IMR-90 (cell line): ENCODE data around the gene MTF1. TPM values are rescaled to one million over a fixed set of nuclear protein-coding genes. Genes with fewer than 3 reads are reported as not detected.

ENCODE experiments used
- ATAC-seq: fragments of 200-7000 bp; cut with Tn5 transposase; 2 replicates; pipeline ENCODE4 v1.9.1; 2020; ENCODE audit warnings: low read depth, mild to moderate bottlenecking, moderate library complexity
- BruUV-seq: library from RNA; stranded (reverse); fragments of 400-500 nt; replicated peaks from 2 replicates; lab custom pipeline; 2021; lab: Mats Ljungman, UMichigan
- CTCF ChIA-PET: fragments of 300-600 bp; formaldehyde crosslinking; extraction: SDS; loops from one replicate; lab custom pipeline; 2021; ENCODE audit warnings: antibody characterized with exemption; lab: Yijun Ruan, JAX
- POLR2A ChIA-PET: fragments of 300-600 bp; sonication (Branson Sonifier 250); formaldehyde crosslinking; loops from one replicate; lab custom pipeline; 2022; ENCODE audit warnings: antibody characterized with exemption; ENCODE audit not compliant: unreplicated experiment; lab: Charles Lee
- DNase-seq: peaks from one replicate; pipeline ENCODE4 v3.0.0; 2013
- H2AFZ ChIP-seq: replicated peaks from 2 replicates; pipeline ENCODE3; 2013; ENCODE audit warnings: low read length, mild to moderate bottlenecking; ENCODE audit not compliant: poor library complexity
- H2AK5ac ChIP-seq: 2 replicates; pipeline ENCODE4 v1.6.1; 2013; ENCODE audit warnings: low read depth, low read length, inconsistent platforms
- H2AK9ac ChIP-seq: replicated peaks from 2 replicates; pipeline ENCODE3; 2013; ENCODE audit warnings: mild to moderate bottlenecking, low read depth, low read length, moderate library complexity; ENCODE audit not compliant: poor library complexity
- H2BK120ac ChIP-seq: 2 replicates; pipeline ENCODE4 v1.6.1; 2013; ENCODE audit warnings: low read depth, low read length, inconsistent platforms
- H2BK15ac ChIP-seq: 3 replicates; pipeline ENCODE4 v1.6.1; 2013; ENCODE audit warnings: low read depth, low read length, inconsistent platforms
- H2BK20ac ChIP-seq: 2 replicates; pipeline ENCODE4 v1.6.1; 2013; ENCODE audit warnings: low read depth, mild to moderate bottlenecking, inconsistent platforms, low read length, moderate library complexity
- H2BK5ac ChIP-seq: 2 replicates; pipeline ENCODE4 v1.6.1; 2013; ENCODE audit warnings: mild to moderate bottlenecking, low read depth, low read length, inconsistent platforms; ENCODE audit not compliant: poor library complexity, severe bottlenecking
- H3K14ac ChIP-seq: replicated peaks from 2 replicates; pipeline ENCODE4 v1.6.1; 2013; ENCODE audit warnings: low read depth, low read length, inconsistent platforms
- H3K18ac ChIP-seq: 2 replicates; pipeline ENCODE4 v1.6.1; 2013; ENCODE audit warnings: low read depth, low read length, control low read depth
- H3K23ac ChIP-seq: 2 replicates; pipeline ENCODE4 v1.6.1; 2013; ENCODE audit warnings: low read depth, low read length, inconsistent platforms
- H3K27ac ChIP-seq: 2 replicates; pipeline ENCODE4 v1.5.1; 2013; ENCODE audit warnings: mild to moderate bottlenecking, control low read depth, low read length; ENCODE audit not compliant: insufficient read depth
- H3K27me3 ChIP-seq: 2 replicates; pipeline ENCODE4 v1.6.1; 2013; ENCODE audit warnings: low read length; ENCODE audit not compliant: control insufficient read depth, insufficient read depth
- H3K36me3 ChIP-seq: 2 replicates; pipeline ENCODE4 v1.6.1; 2013; ENCODE audit warnings: low read length, mixed read lengths; ENCODE audit not compliant: control insufficient read depth, insufficient read depth
- H3K4ac ChIP-seq: 2 replicates; pipeline ENCODE4 v1.6.1; 2013; ENCODE audit warnings: low read depth, low read length, inconsistent platforms
- H3K4me1 ChIP-seq: 2 replicates; pipeline ENCODE4 v1.6.1; 2013; ENCODE audit warnings: low read length, mixed read lengths; ENCODE audit not compliant: control insufficient read depth, insufficient read depth
- H3K4me2 ChIP-seq: 2 replicates; pipeline ENCODE4 v1.6.1; 2013; ENCODE audit warnings: low read depth, mild to moderate bottlenecking, control low read depth, low read length, moderate library complexity
- H3K4me3 ChIP-seq: 2 replicates; pipeline ENCODE4 v1.5.1; 2013; ENCODE audit warnings: low read depth, mild to moderate bottlenecking, control low read depth, low read length, moderate library complexity; ENCODE audit not compliant: insufficient read depth
- H3K56ac ChIP-seq: 2 replicates; pipeline ENCODE4 v1.6.1; 2013; ENCODE audit warnings: low read length, inconsistent platforms; ENCODE audit not compliant: insufficient read depth; ENCODE audit errors: extremely low read depth
- H3K79me1 ChIP-seq, 2 experiments: 2 replicates each; pipeline ENCODE4 v1.6.1; 2013; ENCODE audit warnings: low read length in 2 of 2, inconsistent platforms in 1 of 2, low read depth in 1 of 2
- H3K9ac ChIP-seq: 2 replicates; pipeline ENCODE4 v1.6.1; 2013; ENCODE audit warnings: low read depth, low read length, control low read depth
- H3K9me1 ChIP-seq: 2 replicates; pipeline ENCODE4 v1.6.1; 2013; ENCODE audit warnings: low read length, inconsistent platforms; ENCODE audit not compliant: insufficient read depth
- H3K9me3 ChIP-seq: 2 replicates; pipeline ENCODE4 v1.6.1; 2013; ENCODE audit warnings: low read length; ENCODE audit not compliant: control insufficient read depth, insufficient read depth
- H4K20me1 ChIP-seq: 2 replicates; pipeline ENCODE4 v1.6.1; 2013; ENCODE audit warnings: low read length, inconsistent platforms; ENCODE audit not compliant: insufficient read depth
- H4K5ac ChIP-seq: 2 replicates; pipeline ENCODE4 v1.6.1; 2013; ENCODE audit warnings: mild to moderate bottlenecking, low read depth, low read length, control low read depth
- H4K8ac ChIP-seq, 2 experiments: 2 replicates each; pipeline ENCODE4 v1.6.1; 2013; ENCODE audit warnings: low read depth in 2 of 2, low read length in 2 of 2, control low read depth in 1 of 2, inconsistent platforms in 1 of 2
- H4K91ac ChIP-seq: 2 replicates; pipeline ENCODE4 v1.6.1; 2013; ENCODE audit warnings: low read depth, low read length, inconsistent platforms; ENCODE audit not compliant: insufficient read depth
- BHLHE40 ChIP-seq: fragments of 150-350 bp; IDR thresholded peaks from 2 replicates; pipeline ENCODE4 v1.6.1; 2016; ENCODE audit warnings: mild to moderate bottlenecking, low read depth, low read length
- CEBPB ChIP-seq: IDR thresholded peaks from 2 replicates; pipeline ENCODE4 v1.6.1; 2012; ENCODE audit warnings: low read depth, low read length, improper control_type of control experiment
- CHD1 ChIP-seq: IDR thresholded peaks from 2 replicates; pipeline ENCODE4 v1.6.1; 2012; ENCODE audit warnings: low read depth, low read length, improper control_type of control experiment
- FOS ChIP-seq: fragments of 150-350 bp; IDR thresholded peaks from 2 replicates; pipeline ENCODE4 v1.6.1; 2016; ENCODE audit warnings: low read depth, low read length
- MAZ ChIP-seq: IDR thresholded peaks from 2 replicates; pipeline ENCODE4 v1.6.1; 2012; ENCODE audit warnings: low read depth, mild to moderate bottlenecking, low read length, improper control_type of control experiment, moderate library complexity, borderline replicate concordance
- MXI1 ChIP-seq: IDR thresholded peaks from 2 replicates; pipeline ENCODE4 v1.6.1; 2012; ENCODE audit warnings: low read depth, mild to moderate bottlenecking, low read length, moderate library complexity, borderline replicate concordance
- NFE2L2 ChIP-seq: fragments of 150-350 bp; IDR thresholded peaks from 2 replicates; pipeline ENCODE4 v1.6.1; 2016; ENCODE audit warnings: low read depth, mild to moderate bottlenecking, low read length
- POLR2A ChIP-seq: IDR thresholded peaks from 2 replicates; pipeline ENCODE4 v1.6.1; 2012; ENCODE audit warnings: mild to moderate bottlenecking, low read depth, low read length
- RCOR1 ChIP-seq: IDR thresholded peaks from 2 replicates; pipeline ENCODE4 v1.6.1; 2012; ENCODE audit warnings: mild to moderate bottlenecking, low read length, improper control_type of control experiment; ENCODE audit not compliant: insufficient replicate concordance
- RFX5 ChIP-seq: IDR thresholded peaks from 2 replicates; pipeline ENCODE4 v1.8.0; 2012; ENCODE audit warnings: low read depth, mild to moderate bottlenecking, low read length, moderate library complexity
- SMC3 ChIP-seq: fragments of 150-350 bp; IDR thresholded peaks from 2 replicates; pipeline ENCODE4 v1.6.1; 2016; ENCODE audit warnings: low read depth, mild to moderate bottlenecking, antibody characterized with exemption, low read length, moderate library complexity
- USF2 ChIP-seq: fragments of 150-350 bp; IDR thresholded peaks from 2 replicates; pipeline ENCODE4 v1.6.1; 2017; ENCODE audit warnings: mild to moderate bottlenecking, antibody characterized with exemption, low read length, low read depth
- WGBS, 2 experiments: methylation state at CpG; one replicate each; pipeline versions ENCODE4 v1.1.5 to v1.1.7; 2013; ENCODE audit warnings: missing lambda C conversion rate in 2 of 2; ENCODE audit not compliant: insufficient read length in 1 of 2; ENCODE audit errors: extremely low coverage in 2 of 2; 5-methylcytosine and 5-hydroxymethylcytosine counted together
- dilution Hi-C: fragments of 300-500 bp; cut with HindIII; formaldehyde crosslinking; loops from one replicate; pipeline ENCODE4 v1.14.3; 2018; ENCODE audit warnings: low sequenced_read_pairs; ENCODE audit not compliant: unreplicated experiment
- in situ Hi-C: fragments of 300-500 bp; cut with MboI; formaldehyde crosslinking; loops from 3 replicates; pipeline ENCODE4 v1.14.3; 2019; ENCODE audit warnings: low sequenced_read_pairs, inconsistent platforms, mixed read lengths
- intact Hi-C: fragments of 100-400 bp; cut with micrococcal nuclease; formaldehyde crosslinking; loops from 2 replicates; pipeline ENCODE4 v1.10.0; 2022
- polyA plus RNA-seq, 3 experiments: library from polyadenylated mRNA; depleted of rRNA; stranded (reverse); fragments of >200 nt; gene quantifications; 2 replicates each; pipeline ENCODE4 v1.2.3, GENCODE V29; 2012; ENCODE audit warnings: low replicate concordance in 1 of 3
- total RNA-seq: library from RNA; depleted of rRNA; stranded (reverse); fragments of >200 nt; gene quantifications from 2 replicates; pipeline ENCODE4 v1.2.3, GENCODE V29; 2012
- TF ChIP-seq, protein P1 (sequence below): fragments of 150-350 bp; IDR thresholded peaks from 2 replicates; pipeline ENCODE4 v1.6.1; 2016; ENCODE audit warnings: low read depth, mild to moderate bottlenecking, low read length, moderate library complexity, borderline replicate concordance
- TF ChIP-seq, protein P2 (sequence below): conservative IDR thresholded peaks from 2 replicates; pipeline ENCODE4 v1.5.1; 2012; ENCODE audit warnings: mild to moderate bottlenecking, low read depth, low read length, improper control_type of control experiment

Gene MTF1
- total and polyA plus RNA-seq, 2 of the 4 experiments (the other 2 are of a cell fraction) = 2.3 to 4.7 TPM

- Histone ChIP-seq H3K14ac (no peak overlapping the region), H2AFZ (peak overlapping the region; percentile 71), H3K9me1 (no peaks in the 10 kb centered on the region; the same call in 1 of the 2 replicates), H3K9ac (no peak overlapping the region), H3K9me3 (no peaks in the 10 kb centered on the region), H2BK20ac (no peak overlapping the region), H3K27me3 (peaks cover 19% of the 10 kb centered on the region), H2AK9ac (peak overlapping the region; percentile 55), H4K8ac (no peak overlapping the region), H2BK5ac (no peak overlapping the region), H4K91ac (no peak overlapping the region), H3K56ac (no peak overlapping the region), H3K4me3 (no peak overlapping the region), H2BK120ac (no peak overlapping the region), H3K27ac (no peak overlapping the region), H4K20me1 (peaks cover 3% of the 10 kb centered on the region; the same call in 1 of the 2 replicates), H3K18ac (no peak overlapping the region), H3K36me3 (no peaks in the 10 kb centered on the region; the same call in 1 of the 2 replicates), H3K4me2 (peak overlapping the region; percentile 53; the same call in 1 of the 2 replicates), H3K79me1 (no peaks in the 10 kb centered on the region), H3K4me1 (peaks cover 2% of the 10 kb centered on the region), H2AK5ac (no peak overlapping the region), H3K23ac (no peak overlapping the region), H4K5ac (no peak overlapping the region), H2BK15ac (no peak overlapping the region), H3K4ac (no peak overlapping the region)
- WGBS, 2 experiments = 4% methylated on average over 11 of the region's 59 CpGs; no CpG with 5 or more reads in 1 of the 2 experiments
- dilution Hi-C loops (no loop called here), intact Hi-C loops (no loop called here), in situ Hi-C loops (no loop called here)
- BruUV-seq = no TSS peak
- ChIA-PET POLR2A (no interaction called here), CTCF (no interaction called here)
- DNase-seq (no peak), ATAC-seq (peak; percentile 40; the same call in 1 of the 2 replicates)
- no peak for TF ChIP-seq CEBPB
- no peak for TF ChIP-seq USF2
- TF ChIP-seq RFX5 = no peak
- no peak for TF ChIP-seq SMC3
- TF ChIP-seq, protein P1, sequence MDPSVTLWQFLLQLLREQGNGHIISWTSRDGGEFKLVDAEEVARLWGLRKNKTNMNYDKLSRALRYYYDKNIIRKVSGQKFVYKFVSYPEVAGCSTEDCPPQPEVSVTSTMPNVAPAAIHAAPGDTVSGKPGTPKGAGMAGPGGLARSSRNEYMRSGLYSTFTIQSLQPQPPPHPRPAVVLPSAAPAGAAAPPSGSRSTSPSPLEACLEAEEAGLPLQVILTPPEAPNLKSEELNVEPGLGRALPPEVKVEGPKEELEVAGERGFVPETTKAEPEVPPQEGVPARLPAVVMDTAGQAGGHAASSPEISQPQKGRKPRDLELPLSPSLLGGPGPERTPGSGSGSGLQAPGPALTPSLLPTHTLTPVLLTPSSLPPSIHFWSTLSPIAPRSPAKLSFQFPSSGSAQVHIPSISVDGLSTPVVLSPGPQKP = no peak
- TF ChIP-seq, protein P2, sequence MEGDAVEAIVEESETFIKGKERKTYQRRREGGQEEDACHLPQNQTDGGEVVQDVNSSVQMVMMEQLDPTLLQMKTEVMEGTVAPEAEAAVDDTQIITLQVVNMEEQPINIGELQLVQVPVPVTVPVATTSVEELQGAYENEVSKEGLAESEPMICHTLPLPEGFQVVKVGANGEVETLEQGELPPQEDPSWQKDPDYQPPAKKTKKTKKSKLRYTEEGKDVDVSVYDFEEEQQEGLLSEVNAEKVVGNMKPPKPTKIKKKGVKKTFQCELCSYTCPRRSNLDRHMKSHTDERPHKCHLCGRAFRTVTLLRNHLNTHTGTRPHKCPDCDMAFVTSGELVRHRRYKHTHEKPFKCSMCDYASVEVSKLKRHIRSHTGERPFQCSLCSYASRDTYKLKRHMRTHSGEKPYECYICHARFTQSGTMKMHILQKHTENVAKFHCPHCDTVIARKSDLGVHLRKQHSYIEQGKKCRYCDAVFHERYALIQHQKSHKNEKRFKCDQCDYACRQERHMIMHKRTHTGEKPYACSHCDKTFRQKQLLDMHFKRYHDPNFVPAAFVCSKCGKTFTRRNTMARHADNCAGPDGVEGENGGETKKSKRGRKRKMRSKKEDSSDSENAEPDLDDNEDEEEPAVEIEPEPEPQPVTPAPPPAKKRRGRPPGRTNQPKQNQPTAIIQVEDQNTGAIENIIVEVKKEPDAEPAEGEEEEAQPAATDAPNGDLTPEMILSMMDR = no peak
- no peak for TF ChIP-seq MAZ
- TF ChIP-seq NFE2L2 = no peak
- TF ChIP-seq RCOR1 = no peak
- TF ChIP-seq FOS = no peak
- no peak for TF ChIP-seq MXI1
- TF ChIP-seq POLR2A = no peak
- TF ChIP-seq CHD1 = no peak
- no peak for TF ChIP-seq BHLHE40
Measured at GRCh38 chr1:37794372-37795339, 64.7 kb downstream of the MTF1 start.
